ENCODE measurements around the gene BRINP2.

GRCh38 chr1:177223359-177223758 lies 52.6 kb downstream of the BRINP2 start:
- TF ChIP-seq EZH2 (IDR thresholded peaks at IDR 0.05) (no peak), POLR2AphosphoS5 (IDR thresholded peaks at IDR 0.05; ENCODE audit: borderline replicate concordance, low read depth, low read length) (no peak)
